A549 (cell line): ENCODE data around the gene COL5A1.

ENCODE experiments used
- CBX2 ChIP-seq: fragments of 200-600 bp; sonication (generic); IDR thresholded peaks from 2 replicates; pipeline ENCODE4 v1.6.1; 2016; ENCODE audit warnings: low read depth, mild to moderate bottlenecking, borderline replicate concordance
- CBX8 ChIP-seq: fragments of 200-600 bp; sonication (generic); IDR thresholded peaks from 2 replicates; pipeline ENCODE4 v1.6.1; 2016
- CHD2 ChIP-seq: fragments of 150-350 bp; IDR thresholded peaks from 2 replicates; pipeline ENCODE4 v1.6.1; 2014; ENCODE audit warnings: low read length; ENCODE audit not compliant: partially characterized antibody
- EHMT2 ChIP-seq: fragments of 200-600 bp; sonication (generic); IDR thresholded peaks from 2 replicates; pipeline ENCODE4 v1.6.1; 2016; ENCODE audit warnings: antibody characterized with exemption, low read depth, mild to moderate bottlenecking, moderate library complexity
- JUNB ChIP-seq: fragments of >200 bp; sonication (Bioruptor Twin); formaldehyde crosslinking; IDR thresholded peaks from 2 replicates; pipeline ENCODE4 v1.6.1; 2016
- MAX ChIP-seq: IDR thresholded peaks from 2 replicates; pipeline ENCODE4 v1.6.1; 2012
- POLR2A ChIP-seq: IDR thresholded peaks from 2 replicates; pipeline ENCODE4 v1.6.1; 2012; ENCODE audit warnings: mild to moderate bottlenecking, low read length
- RAD21 ChIP-seq, 2 experiments: fragments of >200 bp in 1 of 2; sonication (Bioruptor Twin) in 1 of 2; formaldehyde crosslinking in 1 of 2; IDR thresholded peaks in 1 of 2; conservative IDR thresholded peaks in 1 of 2; 2 replicates in 1 of 2; 3 replicates in 1 of 2; pipeline ENCODE4 v1.6.1; 2012 to 2018; ENCODE audit warnings: inconsistent platforms in 1 of 2
- RCOR1 ChIP-seq: fragments of 150-350 bp; IDR thresholded peaks from 2 replicates; pipeline ENCODE4 v1.6.1; 2014; ENCODE audit warnings: antibody characterized with exemption, low read length, low read depth
- RFX5 ChIP-seq: fragments of 450-650 bp; IDR thresholded peaks from 2 replicates; pipeline ENCODE4 v1.7.1; 2014; ENCODE audit warnings: antibody characterized with exemption, mild to moderate bottlenecking, moderate library complexity
- ZNF302 ChIP-seq: fragments of 250-450 bp; sonication (Bioruptor Pico); IDR thresholded peaks from 2 replicates; pipeline ENCODE4 v1.9.0; 2021; ENCODE audit warnings: inconsistent platforms, mild to moderate bottlenecking, moderate library complexity
- TF ChIP-seq, protein P1 (sequence below): fragments of >200 bp; sonication (Bioruptor Twin); formaldehyde crosslinking; IDR thresholded peaks from 3 replicates; pipeline ENCODE4 v1.5.1; 2016

- TF ChIP-seq POLR2A = no peak
- no peak for TF ChIP-seq MAX
- TF ChIP-seq, protein P1, sequence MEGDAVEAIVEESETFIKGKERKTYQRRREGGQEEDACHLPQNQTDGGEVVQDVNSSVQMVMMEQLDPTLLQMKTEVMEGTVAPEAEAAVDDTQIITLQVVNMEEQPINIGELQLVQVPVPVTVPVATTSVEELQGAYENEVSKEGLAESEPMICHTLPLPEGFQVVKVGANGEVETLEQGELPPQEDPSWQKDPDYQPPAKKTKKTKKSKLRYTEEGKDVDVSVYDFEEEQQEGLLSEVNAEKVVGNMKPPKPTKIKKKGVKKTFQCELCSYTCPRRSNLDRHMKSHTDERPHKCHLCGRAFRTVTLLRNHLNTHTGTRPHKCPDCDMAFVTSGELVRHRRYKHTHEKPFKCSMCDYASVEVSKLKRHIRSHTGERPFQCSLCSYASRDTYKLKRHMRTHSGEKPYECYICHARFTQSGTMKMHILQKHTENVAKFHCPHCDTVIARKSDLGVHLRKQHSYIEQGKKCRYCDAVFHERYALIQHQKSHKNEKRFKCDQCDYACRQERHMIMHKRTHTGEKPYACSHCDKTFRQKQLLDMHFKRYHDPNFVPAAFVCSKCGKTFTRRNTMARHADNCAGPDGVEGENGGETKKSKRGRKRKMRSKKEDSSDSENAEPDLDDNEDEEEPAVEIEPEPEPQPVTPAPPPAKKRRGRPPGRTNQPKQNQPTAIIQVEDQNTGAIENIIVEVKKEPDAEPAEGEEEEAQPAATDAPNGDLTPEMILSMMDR = no peak
- TF ChIP-seq EHMT2 = no peak
- TF ChIP-seq RFX5 = no peak
- no peak for TF ChIP-seq CBX2
- no peak for TF ChIP-seq JUNB
- no peak for TF ChIP-seq RCOR1
- TF ChIP-seq RAD21 (conservative IDR thresholded peaks at IDR 0.05 in 1 of 2, IDR thresholded peaks at IDR 0.05 in 1 of 2) = no peak
- TF ChIP-seq ZNF302 = no peak
- TF ChIP-seq CHD2 = no peak
- no peak for TF ChIP-seq CBX8
These were observed 170.7 kb downstream of the COL5A1 start for GRCh38 chr9:134812343-134812673.
